ENCODE data around the gene SPC24. TPM values are rescaled to one million over a fixed set of nuclear protein-coding genes. Genes with fewer than 3 reads are reported as not detected.
A peak's percentile ranks its signal among the peaks of the same experiment; 100 is the strongest.
"Not testable (repeated sequence)": the region's sequence is repeated elsewhere in the genome, so short reads cannot be mapped to it uniquely, and the experiment has no call there.

Gene SPC24
- total and polyA plus RNA-seq, 9 donors = 10.8 to 18.7 (median 15.1) TPM

GRCh38 chr19:11166281-11167142, 10.9 kb upstream of the SPC24 start:
- Histone ChIP-seq H3K9me3 (replicated peaks; ENCODE audit: control insufficient read depth, low read depth, low read length) (no peaks in the 10 kb centered on the region), H3K4me1 (ENCODE audit: control insufficient read depth, insufficient read depth, low read length) (peaks cover 31% of the 10 kb centered on the region), H3K27ac (ENCODE audit: low read length) (peak overlapping the region; percentile 75), H3K36me3 (ENCODE audit: control insufficient read depth, insufficient read depth, low read length) (peaks cover 63% of the 10 kb centered on the region), H3K27me3 (ENCODE audit: control insufficient read depth, insufficient read depth, low read length) (no peaks in the 10 kb centered on the region), H3K4me3 (ENCODE audit: low read length) (no peak overlapping the region)
- DNase-seq = peak; percentile 43
- 59% methylated on average over 25 of the region's 26 CpGs for WGBS (ENCODE audit: insufficient coverage)

GRCh38 chr19:11165486-11166030, 10.0 kb upstream of the SPC24 start:
- H3K36me3 ChIP-seq (ENCODE audit: control insufficient read depth, insufficient read depth, low read length) = peaks cover 56% of the 10 kb centered on the region
- H3K9me3 ChIP-seq (replicated peaks; ENCODE audit: control insufficient read depth, low read depth, low read length) = no peaks in the 10 kb centered on the region
- WGBS (ENCODE audit: insufficient coverage) = 66% methylated on average over 6 of the region's 13 CpGs
- H3K4me1 ChIP-seq (ENCODE audit: control insufficient read depth, insufficient read depth, low read length) = peaks cover 31% of the 10 kb centered on the region
- no peak for DNase-seq
- no peak overlapping the region for H3K4me3 ChIP-seq (ENCODE audit: low read length)
- peak overlapping the region; percentile 91 for H3K27ac ChIP-seq (ENCODE audit: low read length)
- H3K27me3 ChIP-seq (ENCODE audit: control insufficient read depth, insufficient read depth, low read length) = no peaks in the 10 kb centered on the region

DNA sequence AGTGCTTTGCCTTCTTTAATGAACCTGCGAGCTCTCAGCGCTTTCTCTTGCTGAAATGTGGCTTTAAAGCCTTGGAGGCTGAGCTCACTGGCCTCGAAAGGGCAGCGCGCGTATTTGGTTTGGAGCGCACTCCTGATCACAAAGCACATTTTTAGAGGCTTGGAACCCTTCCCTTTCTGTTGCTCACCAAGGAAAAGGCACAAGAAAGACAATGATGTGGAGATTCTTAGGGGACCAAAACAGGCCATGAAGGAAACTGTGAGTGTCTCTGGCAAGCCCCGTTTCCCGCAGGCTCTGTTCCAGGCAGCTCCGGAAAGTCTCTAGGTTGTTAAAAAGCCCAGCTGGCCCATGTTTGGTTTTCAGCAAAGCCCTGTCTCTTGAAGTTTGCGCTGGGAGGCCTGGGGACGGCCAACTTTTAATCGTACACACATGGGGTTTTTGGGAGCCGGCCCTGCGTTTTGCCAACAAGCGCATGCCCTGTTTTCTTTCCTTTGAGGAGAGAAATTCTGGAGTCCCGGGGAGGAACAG, 9.4 kb upstream of the SPC24 start:
- WGBS (ENCODE audit: insufficient coverage) = 9% methylated on average over 17 of the region's 17 CpGs

GRCh38 chr19:11164296-11164695, 8.7 kb upstream of the SPC24 start:
- Histone ChIP-seq H3K4me3 (ENCODE audit: low read length) (no peak overlapping the region), H3K27ac (ENCODE audit: low read length) (peak overlapping the region; percentile 91), H3K27me3 (ENCODE audit: control insufficient read depth, insufficient read depth, low read length) (no peaks in the 10 kb centered on the region), H3K36me3 (ENCODE audit: control insufficient read depth, insufficient read depth, low read length) (peaks cover 43% of the 10 kb centered on the region), H3K4me1 (ENCODE audit: control insufficient read depth, insufficient read depth, low read length) (peaks cover 31% of the 10 kb centered on the region), H3K9me3 (replicated peaks; ENCODE audit: control insufficient read depth, low read depth, low read length) (peaks cover 5% of the 10 kb centered on the region)
- 37% methylated on average over 7 of the region's 11 CpGs for WGBS (ENCODE audit: insufficient coverage)
- DNase-seq = no peak

More for the DNA sequence above, 9.4 kb upstream of the SPC24 start:
- Histone ChIP-seq H3K4me1 (ENCODE audit: control insufficient read depth, insufficient read depth, low read length) (peaks cover 31% of the 10 kb centered on the region), H3K36me3 (ENCODE audit: control insufficient read depth, insufficient read depth, low read length) (peaks cover 50% of the 10 kb centered on the region), H3K9me3 (replicated peaks; ENCODE audit: control insufficient read depth, low read depth, low read length) (peaks cover 5% of the 10 kb centered on the region), H3K4me3 (ENCODE audit: low read length) (no peak overlapping the region), H3K27me3 (ENCODE audit: control insufficient read depth, insufficient read depth, low read length) (no peaks in the 10 kb centered on the region), H3K27ac (ENCODE audit: low read length) (peak overlapping the region; percentile 91)
- peak; percentile 97 for DNase-seq

DNA sequence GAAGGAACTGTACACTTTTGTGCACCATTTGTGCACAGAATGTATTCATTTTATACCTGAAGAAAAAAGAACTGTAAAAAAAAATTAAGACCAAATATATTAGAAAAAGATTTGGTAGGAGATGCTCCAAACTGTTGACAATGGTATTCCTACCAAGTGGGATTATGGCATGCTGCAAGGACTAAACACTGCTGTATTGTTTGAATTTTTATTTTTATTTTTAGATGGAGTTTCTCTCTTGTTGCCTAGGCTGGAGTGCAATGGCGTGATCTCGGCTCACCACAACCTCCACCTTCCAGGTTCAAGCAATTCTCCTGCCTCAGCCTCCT, 4.8 kb upstream of the SPC24 start:
- not testable (repeated sequence) for H3K4me3 ChIP-seq (ENCODE audit: low read length); H3K9me3 ChIP-seq (replicated peaks; ENCODE audit: control insufficient read depth, low read depth, low read length); H3K27me3 ChIP-seq (ENCODE audit: control insufficient read depth, insufficient read depth, low read length); DNase-seq
- Histone ChIP-seq H3K27ac (ENCODE audit: low read length) (peak overlapping the region; percentile 20), H3K4me1 (ENCODE audit: control insufficient read depth, insufficient read depth, low read length) (peaks cover 26% of the 10 kb centered on the region), H3K36me3 (ENCODE audit: control insufficient read depth, insufficient read depth, low read length) (peaks cover 12% of the 10 kb centered on the region)
- WGBS (ENCODE audit: insufficient coverage) = no CpG with 5 or more reads among the region's 2 CpGs

DNA sequence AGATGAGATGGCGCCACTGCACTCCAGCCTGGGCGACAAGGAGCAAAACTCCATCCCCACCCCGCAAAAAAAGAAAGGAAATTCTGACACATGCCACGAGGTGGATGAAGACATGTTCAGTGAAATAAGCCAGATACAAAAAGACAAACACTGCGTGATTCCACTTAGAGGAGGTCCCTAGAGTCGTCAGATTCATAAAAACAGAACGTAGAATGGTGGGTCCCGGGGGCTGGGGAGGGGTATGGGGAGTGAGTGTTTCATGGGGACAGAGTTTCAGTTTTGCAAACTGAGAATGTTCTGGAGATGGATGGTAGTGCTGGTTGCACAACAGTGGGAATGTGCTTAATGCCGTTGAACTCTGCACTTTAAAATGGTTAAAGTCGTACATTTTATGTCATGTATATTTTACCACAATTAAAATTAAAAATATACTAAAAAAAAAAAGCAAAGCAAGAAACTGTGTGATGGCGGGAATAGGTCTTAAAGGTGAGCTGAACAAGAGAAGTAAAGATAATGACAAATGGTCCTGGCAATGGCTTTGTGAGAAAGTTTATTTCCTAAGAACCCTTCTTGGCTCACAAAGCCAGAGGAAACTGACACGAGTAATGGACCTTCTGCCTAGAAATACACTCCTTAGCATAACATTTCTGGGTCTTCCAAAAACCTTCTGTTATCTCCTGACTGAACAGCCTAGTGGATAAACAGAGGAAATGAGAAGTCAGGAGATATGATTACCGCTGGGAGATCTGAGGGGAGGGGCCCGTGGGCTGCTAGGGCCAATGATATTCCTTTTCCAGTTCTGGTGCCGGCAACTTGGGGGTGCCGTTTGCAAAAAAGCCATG, 4.2 kb upstream of the SPC24 start:
- H3K9me3 ChIP-seq (replicated peaks; ENCODE audit: control insufficient read depth, low read depth, low read length) = peaks cover 5% of the 10 kb centered on the region
- peaks cover 7% of the 10 kb centered on the region for H3K36me3 ChIP-seq (ENCODE audit: control insufficient read depth, insufficient read depth, low read length)
- H3K27me3 ChIP-seq (ENCODE audit: control insufficient read depth, insufficient read depth, low read length) = no peaks in the 10 kb centered on the region
- WGBS (ENCODE audit: insufficient coverage) = 36% methylated on average over 6 of the region's 16 CpGs
- no peak overlapping the region for H3K4me3 ChIP-seq (ENCODE audit: low read length)
- peak; percentile 50 for DNase-seq
- H3K27ac ChIP-seq (ENCODE audit: low read length) = peak overlapping the region; percentile 20
- H3K4me1 ChIP-seq (ENCODE audit: control insufficient read depth, insufficient read depth, low read length) = peaks cover 25% of the 10 kb centered on the region

DNA sequence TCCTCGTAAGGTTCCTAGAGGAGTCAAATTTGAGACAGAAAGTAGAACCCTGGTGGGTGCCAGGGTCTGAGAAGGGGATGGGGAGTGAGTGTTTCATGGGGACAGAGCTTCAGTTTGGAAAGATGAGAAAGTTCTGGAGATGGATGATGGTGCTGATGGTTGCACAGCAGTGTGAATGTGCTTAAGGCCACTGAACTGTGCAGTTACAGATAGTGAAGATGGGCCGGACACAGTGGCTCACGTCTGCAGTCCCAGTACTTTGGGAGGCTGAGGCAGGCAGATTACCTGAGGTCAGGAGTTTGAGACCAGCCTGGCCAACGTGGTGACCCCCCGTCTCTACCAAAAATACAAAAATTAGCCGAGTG, 917 bp downstream of the SPC24 start:
- peaks cover 35% of the 10 kb centered on the region for H3K4me1 ChIP-seq (ENCODE audit: control insufficient read depth, insufficient read depth, low read length)
- H3K4me3 ChIP-seq (ENCODE audit: low read length) = peak overlapping the region; percentile 54
- no peak overlapping the region for H3K27ac ChIP-seq (ENCODE audit: low read length)
- H3K27me3 ChIP-seq (ENCODE audit: control insufficient read depth, insufficient read depth, low read length) = no peaks in the 10 kb centered on the region
- 42% methylated on average over 3 of the region's 6 CpGs for WGBS (ENCODE audit: insufficient coverage)
- DNase-seq = no peak
- H3K36me3 ChIP-seq (ENCODE audit: control insufficient read depth, insufficient read depth, low read length) = peaks cover 4% of the 10 kb centered on the region
- H3K9me3 ChIP-seq (replicated peaks; ENCODE audit: control insufficient read depth, low read depth, low read length) = no peaks in the 10 kb centered on the region

DNA sequence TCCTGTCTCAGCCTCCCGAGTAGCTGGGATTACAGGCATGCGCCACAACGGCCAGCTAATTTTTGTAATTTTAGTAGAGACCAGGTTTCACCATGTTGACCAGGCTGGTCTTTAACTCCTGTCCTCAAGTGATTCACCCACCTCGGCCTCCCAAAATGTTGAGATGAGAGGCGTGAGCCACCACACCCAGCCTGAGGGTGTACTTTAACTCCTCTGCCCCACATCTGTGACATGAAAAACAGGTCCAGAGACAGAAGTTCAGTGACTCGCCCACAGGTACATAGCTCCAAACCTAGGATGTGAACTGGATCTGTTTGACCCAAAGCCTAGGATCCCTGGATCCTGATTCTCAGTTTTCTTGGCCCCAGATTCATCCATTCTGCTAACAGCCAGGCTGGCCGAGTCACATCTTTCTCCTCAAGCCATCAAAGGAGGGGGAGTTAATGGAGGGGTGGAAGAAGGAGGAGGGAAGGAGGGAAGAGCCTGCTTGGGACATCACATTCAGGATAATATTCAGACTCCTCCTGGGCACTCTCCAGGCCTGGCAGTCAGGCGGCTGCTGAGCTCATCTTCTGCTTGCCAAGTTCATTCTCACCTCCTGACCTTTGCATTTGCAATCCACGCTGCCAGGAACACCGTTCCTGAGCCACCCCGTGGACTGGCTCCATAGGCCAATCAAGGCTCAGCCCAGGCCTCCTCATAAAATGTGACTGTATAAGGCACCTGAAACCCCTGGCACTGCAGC, 3.1 kb downstream of the SPC24 start:
- H3K4me1 ChIP-seq (ENCODE audit: control insufficient read depth, insufficient read depth, low read length) = peaks cover 34% of the 10 kb centered on the region
- DNase-seq = peak; percentile 73
- H3K36me3 ChIP-seq (ENCODE audit: control insufficient read depth, insufficient read depth, low read length) = peaks cover 13% of the 10 kb centered on the region
- H3K9me3 ChIP-seq (replicated peaks; ENCODE audit: control insufficient read depth, low read depth, low read length) = no peaks in the 10 kb centered on the region
- H3K27me3 ChIP-seq (ENCODE audit: control insufficient read depth, insufficient read depth, low read length) = no peaks in the 10 kb centered on the region
- 52% methylated on average over 8 of the region's 11 CpGs for WGBS (ENCODE audit: insufficient coverage)
- no peak overlapping the region for H3K4me3 ChIP-seq (ENCODE audit: low read length)
- peak overlapping the region; percentile 54 for H3K27ac ChIP-seq (ENCODE audit: low read length)

DNA sequence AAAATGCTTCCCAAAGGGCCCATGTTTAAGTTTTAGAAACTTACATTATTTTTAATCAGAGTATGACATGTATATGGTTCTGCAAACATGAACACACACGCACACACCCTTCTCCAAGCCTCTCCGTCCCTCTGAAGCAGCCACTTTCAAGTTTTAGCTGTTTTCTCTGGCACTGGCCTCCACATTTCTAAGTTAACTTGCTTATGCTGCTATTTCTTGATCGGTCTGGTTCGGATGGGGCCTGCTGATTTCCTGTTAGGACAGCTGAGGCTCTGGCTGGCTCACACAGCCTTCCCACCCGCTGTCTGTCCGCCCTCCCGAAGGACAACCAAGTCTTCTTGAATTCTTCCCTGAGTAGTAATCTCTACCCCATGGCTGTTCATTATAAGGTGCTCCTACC, 4.4 kb downstream of the SPC24 start:
- H3K9me3 ChIP-seq (replicated peaks; ENCODE audit: control insufficient read depth, low read depth, low read length) = no peaks in the 10 kb centered on the region
- peaks cover 14% of the 10 kb centered on the region for H3K36me3 ChIP-seq (ENCODE audit: control insufficient read depth, insufficient read depth, low read length)
- H3K27me3 ChIP-seq (ENCODE audit: control insufficient read depth, insufficient read depth, low read length) = no peaks in the 10 kb centered on the region
- H3K4me3 ChIP-seq (ENCODE audit: low read length) = no peak overlapping the region
- peak overlapping the region; percentile 76 for H3K27ac ChIP-seq (ENCODE audit: low read length)
- H3K4me1 ChIP-seq (ENCODE audit: control insufficient read depth, insufficient read depth, low read length) = peaks cover 29% of the 10 kb centered on the region
- 7% methylated on average over 3 of the region's 7 CpGs for WGBS (ENCODE audit: insufficient coverage)
- peak; percentile 94 for DNase-seq

All from muscle of leg (tissue), 11 donors.